Neural cell (in vitro differentiated cells): Measurements from ENCODE around the gene BCL6. TPM values are rescaled to one million over a fixed set of nuclear protein-coding genes. Genes with fewer than 3 reads are reported as not detected.

Experiments used
- H2AFZ ChIP-seq: fragments of 200-600, 300-800 bp; sonication (generic), shearing (Covaris generic); 2 replicates; pipeline ENCODE4 v1.6.0; 2014; ENCODE audit warnings: low read depth, mild to moderate bottlenecking, antibody characterized with exemption, low read length, moderate library complexity
- H3F3A ChIP-seq: fragments of 200-600 bp; shearing (Covaris generic); 2 replicates; pipeline ENCODE4 v1.6.1; 2016; ENCODE audit warnings: mild to moderate bottlenecking, moderate library complexity, mixed read lengths, antibody characterized with exemption, low read length; ENCODE audit not compliant: insufficient read depth, poor library complexity, severe bottlenecking
- H3K27ac ChIP-seq: fragments of 200-600, 300-800 bp; sonication (generic), shearing (Covaris generic); 2 replicates; pipeline ENCODE4 v1.5.1; 2014; ENCODE audit warnings: mild to moderate bottlenecking, low read length, moderate library complexity
- H3K27me3 ChIP-seq: fragments of 300-800, 200-600 bp; sonication (generic), shearing (Covaris generic); 2 replicates; pipeline ENCODE4 v1.6.0; 2014; ENCODE audit warnings: mild to moderate bottlenecking, low read depth, low read length, moderate library complexity; ENCODE audit not compliant: insufficient read depth
- H3K36me3 ChIP-seq: fragments of 300-800, 200-600 bp; sonication (generic), shearing (Covaris generic); 2 replicates; pipeline ENCODE4 v1.5.1; 2014; ENCODE audit warnings: mild to moderate bottlenecking, antibody characterized with exemption, low read length, moderate library complexity; ENCODE audit not compliant: insufficient read depth
- H3K4me2 ChIP-seq: fragments of 300-800, 200-600 bp; sonication (generic), shearing (Covaris generic); 2 replicates; pipeline ENCODE4 v1.6.0; 2014; ENCODE audit warnings: mild to moderate bottlenecking, low read length
- H3K4me3 ChIP-seq: fragments of 300-800, 200-600 bp; sonication (generic), shearing (Covaris generic); 2 replicates; pipeline ENCODE4 v1.5.1; 2014; ENCODE audit warnings: mild to moderate bottlenecking, low read length, moderate library complexity
- H3K79me2 ChIP-seq: fragments of 200-600 bp; shearing (Covaris generic); replicated peaks from 2 replicates; pipeline ENCODE4 v1.6.0; 2014; ENCODE audit warnings: mild to moderate bottlenecking, low read length, moderate library complexity; ENCODE audit not compliant: insufficient read depth
- H3K9ac ChIP-seq: fragments of 300-800, 200-600 bp; sonication (generic), shearing (Covaris generic); 2 replicates; pipeline ENCODE4 v1.6.1; 2016; ENCODE audit warnings: mild to moderate bottlenecking, low read length, mixed read lengths
- H3K9me2 ChIP-seq: fragments of 200-600 bp; shearing (Covaris generic); 2 replicates; pipeline ENCODE4 v1.6.1; 2016; ENCODE audit warnings: mild to moderate bottlenecking, low read length, mixed read lengths; ENCODE audit not compliant: insufficient read depth
- H3K9me3 ChIP-seq: fragments of 200-600, 300-800 bp; sonication (generic), shearing (Covaris generic); 2 replicates; pipeline ENCODE4 v1.6.1; 2016; ENCODE audit warnings: mild to moderate bottlenecking, mixed run types, low read length, moderate library complexity, mixed read lengths
- H4K20me1 ChIP-seq: fragments of 200-600 bp; shearing (Covaris generic); 2 replicates; pipeline ENCODE4 v1.6.1; 2016; ENCODE audit warnings: mild to moderate bottlenecking, mixed run types; ENCODE audit not compliant: insufficient read depth
- EP300 ChIP-seq: fragments of 450-650 bp; conservative IDR thresholded peaks from 2 replicates; pipeline ENCODE4 v1.6.1; 2014; ENCODE audit warnings: antibody characterized with exemption, mild to moderate bottlenecking, moderate library complexity; ENCODE audit not compliant: poor library complexity, severe bottlenecking
- EZH2 ChIP-seq: fragments of 200-600, 300-800 bp; shearing (Covaris generic), sonication (generic); IDR thresholded peaks from 2 replicates; pipeline ENCODE4 v1.6.1; 2014; ENCODE audit warnings: antibody characterized with exemption, low read length, borderline replicate concordance, mild to moderate bottlenecking; ENCODE audit not compliant: insufficient read depth, poor library complexity, severe bottlenecking
- MXI1 ChIP-seq: fragments of 450-650 bp; conservative IDR thresholded peaks from 2 replicates; pipeline ENCODE4 v1.6.1; 2014; ENCODE audit warnings: antibody characterized with exemption, mild to moderate bottlenecking; ENCODE audit not compliant: poor library complexity, severe bottlenecking
- POLR2AphosphoS5 ChIP-seq: IDR thresholded peaks from 2 replicates; pipeline ENCODE4 v1.6.1; 2012
- RAD21 ChIP-seq: fragments of 450-650 bp; conservative IDR thresholded peaks from 2 replicates; pipeline ENCODE4 v1.6.1; 2014; ENCODE audit warnings: antibody characterized with exemption, mild to moderate bottlenecking, moderate library complexity
- SMC3 ChIP-seq: fragments of 450-650 bp; conservative IDR thresholded peaks from 2 replicates; pipeline ENCODE4 v1.6.1; 2014; ENCODE audit warnings: antibody characterized with exemption, mild to moderate bottlenecking, moderate library complexity; ENCODE audit not compliant: poor library complexity
- TAF1 ChIP-seq: IDR thresholded peaks from 2 replicates; pipeline ENCODE4 v1.6.1; 2012; ENCODE audit warnings: low read depth
- polyA plus RNA-seq: library from polyadenylated mRNA; depleted of rRNA; stranded (reverse); fragments of >200 nt; gene quantifications from 2 replicates; pipeline ENCODE4 v1.2.3, GENCODE V29; 2014
- TF ChIP-seq, protein P1 (sequence below): IDR thresholded peaks from 2 replicates; pipeline ENCODE4 v1.6.1; 2012; ENCODE audit warnings: borderline replicate concordance
- TF ChIP-seq, protein P2 (sequence below): fragments of 450-650 bp; IDR thresholded peaks from 2 replicates; pipeline ENCODE4 v1.5.1; 2014; ENCODE audit warnings: antibody characterized with exemption, mild to moderate bottlenecking, moderate library complexity; ENCODE audit not compliant: poor library complexity, severe bottlenecking

Gene BCL6
- polyA plus RNA-seq, 1 donor from 2014 or later = 5.2 TPM

DNA sequence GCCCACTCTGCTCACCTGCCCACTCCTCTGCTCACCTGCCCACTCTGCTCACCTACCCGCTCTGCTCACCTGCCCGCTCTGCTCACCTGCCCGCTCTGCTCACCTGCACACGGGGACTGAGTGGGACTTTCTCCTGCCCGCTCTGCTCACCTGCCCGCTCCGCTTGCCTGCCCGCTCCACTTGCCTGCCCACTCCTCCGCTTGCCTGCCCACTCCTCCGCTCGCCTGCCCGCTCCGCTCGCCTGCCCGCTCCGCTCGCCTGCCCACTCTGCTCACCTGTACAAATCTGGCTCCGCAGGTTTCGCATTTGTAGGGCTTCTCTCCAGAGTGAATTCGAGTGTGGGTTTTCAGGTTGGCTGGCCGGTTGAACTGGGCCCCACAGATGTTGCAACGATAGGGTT, 20.0 kb downstream of the BCL6 start:
- no peaks in the 10 kb centered on the region for H3K36me3 ChIP-seq
- no peak for TF ChIP-seq RAD21
- no peak for TF ChIP-seq EZH2
- no peaks in the 10 kb centered on the region for H3F3A ChIP-seq
- H2AFZ ChIP-seq = no peak overlapping the region
- H3K9me3 ChIP-seq = no peaks in the 10 kb centered on the region
- no peak overlapping the region for H3K27ac ChIP-seq
- no peaks in the 10 kb centered on the region for H3K27me3 ChIP-seq
- no peaks in the 10 kb centered on the region for H3K9me2 ChIP-seq
- H3K4me2 ChIP-seq = no peak overlapping the region
- H4K20me1 ChIP-seq = no peaks in the 10 kb centered on the region
- H3K79me2 ChIP-seq = no peaks in the 10 kb centered on the region
- H3K9ac ChIP-seq = no peak overlapping the region
- no peak overlapping the region for H3K4me3 ChIP-seq

DNA sequence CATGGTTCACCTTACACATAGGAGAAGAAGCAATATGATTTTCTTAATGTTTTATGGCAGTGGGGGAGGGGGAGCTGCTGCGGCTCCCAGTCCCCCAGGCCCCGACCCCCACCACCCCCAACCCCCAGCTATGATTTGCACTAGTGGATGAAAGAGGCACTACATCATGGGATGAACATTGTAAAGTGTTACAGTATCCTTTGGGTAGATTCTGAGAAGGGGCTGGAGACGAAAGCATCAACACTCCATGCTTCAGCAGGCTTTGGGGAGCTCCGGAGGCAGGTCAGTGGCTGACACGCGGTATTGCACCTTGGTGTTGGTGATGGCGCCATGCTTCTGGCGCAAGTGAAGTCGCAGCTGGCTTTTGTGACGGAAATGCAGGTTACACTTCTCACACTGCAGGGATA, 23.1 kb downstream of the BCL6 start:
- H3K9me2 ChIP-seq = no peaks in the 10 kb centered on the region
- TF ChIP-seq, protein P1, sequence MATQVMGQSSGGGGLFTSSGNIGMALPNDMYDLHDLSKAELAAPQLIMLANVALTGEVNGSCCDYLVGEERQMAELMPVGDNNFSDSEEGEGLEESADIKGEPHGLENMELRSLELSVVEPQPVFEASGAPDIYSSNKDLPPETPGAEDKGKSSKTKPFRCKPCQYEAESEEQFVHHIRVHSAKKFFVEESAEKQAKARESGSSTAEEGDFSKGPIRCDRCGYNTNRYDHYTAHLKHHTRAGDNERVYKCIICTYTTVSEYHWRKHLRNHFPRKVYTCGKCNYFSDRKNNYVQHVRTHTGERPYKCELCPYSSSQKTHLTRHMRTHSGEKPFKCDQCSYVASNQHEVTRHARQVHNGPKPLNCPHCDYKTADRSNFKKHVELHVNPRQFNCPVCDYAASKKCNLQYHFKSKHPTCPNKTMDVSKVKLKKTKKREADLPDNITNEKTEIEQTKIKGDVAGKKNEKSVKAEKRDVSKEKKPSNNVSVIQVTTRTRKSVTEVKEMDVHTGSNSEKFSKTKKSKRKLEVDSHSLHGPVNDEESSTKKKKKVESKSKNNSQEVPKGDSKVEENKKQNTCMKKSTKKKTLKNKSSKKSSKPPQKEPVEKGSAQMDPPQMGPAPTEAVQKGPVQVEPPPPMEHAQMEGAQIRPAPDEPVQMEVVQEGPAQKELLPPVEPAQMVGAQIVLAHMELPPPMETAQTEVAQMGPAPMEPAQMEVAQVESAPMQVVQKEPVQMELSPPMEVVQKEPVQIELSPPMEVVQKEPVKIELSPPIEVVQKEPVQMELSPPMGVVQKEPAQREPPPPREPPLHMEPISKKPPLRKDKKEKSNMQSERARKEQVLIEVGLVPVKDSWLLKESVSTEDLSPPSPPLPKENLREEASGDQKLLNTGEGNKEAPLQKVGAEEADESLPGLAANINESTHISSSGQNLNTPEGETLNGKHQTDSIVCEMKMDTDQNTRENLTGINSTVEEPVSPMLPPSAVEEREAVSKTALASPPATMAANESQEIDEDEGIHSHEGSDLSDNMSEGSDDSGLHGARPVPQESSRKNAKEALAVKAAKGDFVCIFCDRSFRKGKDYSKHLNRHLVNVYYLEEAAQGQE = no peak
- TF ChIP-seq TAF1 = no peak
- no peak for TF ChIP-seq EZH2
- no peak for TF ChIP-seq POLR2AphosphoS5
- TF ChIP-seq SMC3 = no peak
- TF ChIP-seq, protein P2, sequence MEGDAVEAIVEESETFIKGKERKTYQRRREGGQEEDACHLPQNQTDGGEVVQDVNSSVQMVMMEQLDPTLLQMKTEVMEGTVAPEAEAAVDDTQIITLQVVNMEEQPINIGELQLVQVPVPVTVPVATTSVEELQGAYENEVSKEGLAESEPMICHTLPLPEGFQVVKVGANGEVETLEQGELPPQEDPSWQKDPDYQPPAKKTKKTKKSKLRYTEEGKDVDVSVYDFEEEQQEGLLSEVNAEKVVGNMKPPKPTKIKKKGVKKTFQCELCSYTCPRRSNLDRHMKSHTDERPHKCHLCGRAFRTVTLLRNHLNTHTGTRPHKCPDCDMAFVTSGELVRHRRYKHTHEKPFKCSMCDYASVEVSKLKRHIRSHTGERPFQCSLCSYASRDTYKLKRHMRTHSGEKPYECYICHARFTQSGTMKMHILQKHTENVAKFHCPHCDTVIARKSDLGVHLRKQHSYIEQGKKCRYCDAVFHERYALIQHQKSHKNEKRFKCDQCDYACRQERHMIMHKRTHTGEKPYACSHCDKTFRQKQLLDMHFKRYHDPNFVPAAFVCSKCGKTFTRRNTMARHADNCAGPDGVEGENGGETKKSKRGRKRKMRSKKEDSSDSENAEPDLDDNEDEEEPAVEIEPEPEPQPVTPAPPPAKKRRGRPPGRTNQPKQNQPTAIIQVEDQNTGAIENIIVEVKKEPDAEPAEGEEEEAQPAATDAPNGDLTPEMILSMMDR = no peak
- no peak for TF ChIP-seq EP300
- no peak for TF ChIP-seq RAD21
- TF ChIP-seq MXI1 = no peak

DNA sequence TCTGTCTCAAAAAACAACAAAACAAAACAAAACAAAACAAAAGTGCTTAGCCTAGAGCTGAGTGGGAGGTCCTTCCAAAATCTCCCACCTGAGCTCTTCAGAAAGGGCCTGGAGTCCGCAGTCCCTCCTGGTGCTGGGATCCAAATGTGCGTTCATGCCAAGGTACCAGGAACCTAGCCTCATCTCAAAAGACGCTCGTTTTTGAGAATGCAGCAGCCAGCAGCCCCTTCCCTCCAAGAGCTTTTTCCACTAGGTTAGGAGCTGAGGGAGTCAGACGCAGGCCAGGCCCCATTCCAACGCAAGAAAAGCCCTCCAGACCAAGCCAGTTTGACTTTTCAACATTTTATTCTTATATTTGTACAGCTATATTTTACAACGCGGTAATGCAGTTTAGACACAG, 24.2 kb downstream of the BCL6 start:
- H3K36me3 ChIP-seq = no peaks in the 10 kb centered on the region

More for the DNA sequence above, 23.1 kb downstream of the BCL6 start:
- Histone ChIP-seq H4K20me1 (no peaks in the 10 kb centered on the region), H3F3A (no peaks in the 10 kb centered on the region), H3K79me2 (no peaks in the 10 kb centered on the region), H3K4me3 (no peak overlapping the region), H3K36me3 (no peaks in the 10 kb centered on the region), H3K9ac (no peak overlapping the region), H3K27me3 (no peaks in the 10 kb centered on the region), H2AFZ (no peak overlapping the region), H3K9me3 (no peaks in the 10 kb centered on the region), H3K4me2 (no peak overlapping the region), H3K27ac (no peak overlapping the region)

More for the DNA sequence above, 24.2 kb downstream of the BCL6 start:
- Histone ChIP-seq H3K27me3 (no peaks in the 10 kb centered on the region), H3K9ac (no peak overlapping the region), H3K9me2 (no peaks in the 10 kb centered on the region), H3K27ac (no peak overlapping the region), H3F3A (no peaks in the 10 kb centered on the region), H3K4me3 (no peak overlapping the region), H2AFZ (no peak overlapping the region), H4K20me1 (no peaks in the 10 kb centered on the region), H3K79me2 (no peaks in the 10 kb centered on the region), H3K4me2 (no peak overlapping the region), H3K9me3 (no peaks in the 10 kb centered on the region)
- TF ChIP-seq EP300 (no peak), EZH2 (no peak), MXI1 (no peak), SMC3 (no peak), POLR2AphosphoS5 (no peak), RAD21 (no peak), TAF1 (no peak)
- TF ChIP-seq, protein P2 = no peak
- TF ChIP-seq, protein P1 = no peak
